Right lobe of liver (tissue), 4 donors: ENCODE measurements around the gene FUBP3.

Source experiments
- CTCF ChIP-seq, 4 donors: fragments of 200-600 bp in 3 of 4; fragments of 450-650 bp in 1 of 4; IDR thresholded peaks; one replicate each; pipeline versions ENCODE4 v1.5.1 to v1.8.0; 2016 to 2022; ENCODE audit warnings: antibody characterized with exemption in 4 of 4, mild to moderate bottlenecking in 2 of 4
- POLR2A ChIP-seq: fragments of 450-650 bp; IDR thresholded peaks from one replicate; pipeline ENCODE4 v1.6.1; 2017; ENCODE audit warnings: antibody characterized with exemption, mild to moderate bottlenecking
- donor health status: DM: no; HTN: no; CAD: no.
- donor health status: DM: no; HTN: no; CAD: no.
- donor health status: DM: no; HTN: yes; CAD: no.

- TF ChIP-seq POLR2A = no peak
- no peak for TF ChIP-seq CTCF (IDR thresholded peaks at IDR 0.05)
Measured at GRCh38 chr9:130604295-130604694, 24.9 kb downstream of the FUBP3 start.
